ENCODE measurements around the gene NFE2L1.

The NFE2L1 gene

DNA sequence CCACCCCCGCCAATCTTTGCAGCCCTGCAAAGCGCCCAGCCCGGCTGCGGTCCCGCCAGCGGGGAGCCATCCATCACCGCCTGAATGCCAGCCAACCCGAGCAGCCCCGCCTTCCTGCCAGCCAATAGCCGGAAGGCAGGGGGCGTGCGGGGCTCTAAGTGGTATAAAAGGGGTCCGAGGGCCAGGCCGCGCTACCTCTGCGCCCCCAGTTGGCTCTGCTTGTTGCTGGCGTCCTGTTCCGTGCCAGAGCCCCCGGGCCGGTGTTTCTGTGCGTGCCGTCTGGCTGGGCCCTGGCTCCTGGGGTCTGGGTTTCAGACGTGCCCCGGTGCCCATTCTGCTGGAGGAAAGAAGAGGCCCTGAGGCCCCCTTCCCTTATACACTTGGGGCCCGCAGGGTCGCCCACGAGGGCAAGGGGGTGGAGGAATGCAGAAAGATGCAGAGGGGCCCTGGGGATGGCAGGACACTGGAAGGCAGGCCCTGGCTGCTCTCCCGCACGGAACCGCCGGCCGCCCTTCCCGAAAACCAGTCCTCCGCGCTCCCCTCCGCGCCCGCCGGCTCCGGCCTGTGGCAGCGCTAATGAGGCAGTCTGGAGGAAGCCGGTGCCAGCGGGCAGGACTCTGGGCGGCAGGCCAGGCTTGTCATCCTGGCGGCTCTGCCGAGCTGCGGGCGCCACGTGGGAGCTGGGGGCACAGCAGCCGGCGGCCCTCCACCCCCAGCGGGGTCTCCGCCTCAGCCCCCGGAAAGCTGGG lies 24.6 kb upstream of the NFE2L1 start:
- in situ Hi-C loops (cut with HindIII; ENCODE audit: low sequenced_read_pairs), result no loop called here
- no peak for DNase-seq (ENCODE audit: low read depth)
- peak overlapping the region; percentile 40 for H3K4me3 ChIP-seq (ENCODE audit: low read depth, low read length)
- TF ChIP-seq, protein P1, sequence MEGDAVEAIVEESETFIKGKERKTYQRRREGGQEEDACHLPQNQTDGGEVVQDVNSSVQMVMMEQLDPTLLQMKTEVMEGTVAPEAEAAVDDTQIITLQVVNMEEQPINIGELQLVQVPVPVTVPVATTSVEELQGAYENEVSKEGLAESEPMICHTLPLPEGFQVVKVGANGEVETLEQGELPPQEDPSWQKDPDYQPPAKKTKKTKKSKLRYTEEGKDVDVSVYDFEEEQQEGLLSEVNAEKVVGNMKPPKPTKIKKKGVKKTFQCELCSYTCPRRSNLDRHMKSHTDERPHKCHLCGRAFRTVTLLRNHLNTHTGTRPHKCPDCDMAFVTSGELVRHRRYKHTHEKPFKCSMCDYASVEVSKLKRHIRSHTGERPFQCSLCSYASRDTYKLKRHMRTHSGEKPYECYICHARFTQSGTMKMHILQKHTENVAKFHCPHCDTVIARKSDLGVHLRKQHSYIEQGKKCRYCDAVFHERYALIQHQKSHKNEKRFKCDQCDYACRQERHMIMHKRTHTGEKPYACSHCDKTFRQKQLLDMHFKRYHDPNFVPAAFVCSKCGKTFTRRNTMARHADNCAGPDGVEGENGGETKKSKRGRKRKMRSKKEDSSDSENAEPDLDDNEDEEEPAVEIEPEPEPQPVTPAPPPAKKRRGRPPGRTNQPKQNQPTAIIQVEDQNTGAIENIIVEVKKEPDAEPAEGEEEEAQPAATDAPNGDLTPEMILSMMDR (IDR thresholded peaks at IDR 0.05; ENCODE audit: low read depth, low read length, missing control alignments), result no peak

DNA sequence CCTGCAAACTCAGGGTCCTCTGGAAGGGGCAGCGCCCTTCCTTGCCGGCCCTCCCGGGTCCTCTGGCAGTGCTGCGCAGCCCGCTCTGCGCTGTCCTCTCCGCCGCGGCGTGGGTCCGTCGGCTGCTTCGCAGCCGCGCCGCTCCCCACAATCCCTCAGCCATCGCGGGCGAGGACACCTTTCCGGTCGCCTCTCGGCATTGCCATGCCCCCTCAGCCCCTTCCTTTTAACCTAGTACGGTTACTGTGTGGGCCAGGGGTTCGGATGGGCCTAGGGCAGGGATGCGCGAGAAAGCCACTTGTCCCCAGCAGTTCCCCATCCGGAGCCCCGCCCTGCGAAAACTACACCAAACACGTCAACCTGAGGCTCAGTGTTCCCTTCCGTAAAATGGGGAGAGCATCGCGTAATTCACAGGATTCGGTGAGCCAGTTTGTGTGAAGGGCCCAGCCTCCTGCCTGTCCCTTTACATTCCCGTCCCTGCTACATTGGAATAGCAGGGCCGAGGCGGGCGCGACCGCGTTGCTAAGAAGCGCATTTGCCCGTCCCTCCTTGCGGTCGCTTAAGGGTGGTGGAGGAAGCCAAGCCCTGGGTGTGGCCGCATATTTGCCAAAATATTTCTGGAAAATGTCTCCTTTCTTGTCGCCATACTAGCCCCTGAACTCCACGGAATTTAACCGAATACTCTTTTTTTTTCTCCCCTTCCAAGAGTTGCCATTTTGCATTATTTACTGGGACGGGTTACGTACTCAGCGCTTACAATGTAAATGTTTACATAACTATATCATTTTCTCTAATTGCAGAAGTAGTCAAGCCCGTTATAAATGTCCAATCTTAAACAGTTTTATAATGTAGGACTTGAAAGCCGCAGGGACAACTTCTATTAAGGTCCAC lies 23.8 kb upstream of the NFE2L1 start:
- in situ Hi-C loops (cut with HindIII; ENCODE audit: low sequenced_read_pairs), result no loop called here
- TF ChIP-seq, protein P1 (IDR thresholded peaks at IDR 0.05; ENCODE audit: low read depth, low read length, missing control alignments), result no peak
- H3K4me3 ChIP-seq (ENCODE audit: low read depth, low read length), result peak overlapping the region; percentile 40
- DNase-seq (ENCODE audit: low read depth), result no peak

DNA sequence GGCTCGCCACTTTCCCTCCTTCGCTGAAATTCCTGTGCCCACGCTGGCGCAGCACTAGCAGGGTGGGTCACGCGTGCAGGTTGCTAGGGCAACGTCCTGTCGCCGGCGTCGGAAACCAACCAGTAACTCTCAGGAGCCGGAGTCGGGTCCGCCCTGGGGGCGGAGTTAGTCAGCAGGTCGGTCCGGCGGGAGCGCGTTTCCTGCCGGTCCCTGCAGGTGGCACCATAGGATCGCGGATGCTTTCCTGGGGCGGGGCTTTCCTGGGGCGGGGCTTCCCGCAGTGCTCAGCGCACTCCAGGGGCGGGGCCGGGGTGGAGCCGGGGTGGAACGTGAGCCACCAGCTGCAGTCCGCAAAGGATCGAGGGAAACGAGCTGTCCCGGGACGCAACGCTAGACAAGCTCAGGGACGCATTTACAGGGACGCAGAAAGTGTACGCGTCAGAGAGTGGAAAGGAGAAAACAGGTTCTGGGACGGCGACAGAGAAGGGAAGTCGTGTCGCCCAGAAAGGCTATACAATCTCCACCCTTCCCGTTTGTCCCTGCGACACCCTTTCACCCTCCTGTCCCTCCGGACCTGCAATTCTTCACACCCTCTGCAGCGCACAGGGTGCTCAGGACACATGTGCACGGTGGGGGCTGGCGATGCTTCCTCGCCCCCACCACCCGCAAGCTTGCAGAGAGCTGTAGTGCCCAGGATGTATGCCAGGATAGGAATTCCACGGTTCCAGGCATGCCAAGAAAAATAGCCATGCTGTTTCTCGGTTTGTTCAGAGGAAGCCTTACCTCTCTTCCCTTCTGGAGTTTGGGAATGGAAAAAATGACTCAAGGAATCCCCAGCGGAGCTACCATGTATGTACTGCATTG lies 22.9 kb upstream of the NFE2L1 start:
- peak overlapping the region; percentile 44 for H3K4me3 ChIP-seq (ENCODE audit: low read depth, low read length)
- in situ Hi-C loops (cut with HindIII; ENCODE audit: low sequenced_read_pairs), result no loop called here
- peak; percentile 88 for DNase-seq (ENCODE audit: low read depth)
- TF ChIP-seq, protein P1 (IDR thresholded peaks at IDR 0.05; ENCODE audit: low read depth, low read length, missing control alignments), result peak; percentile 64

DNA sequence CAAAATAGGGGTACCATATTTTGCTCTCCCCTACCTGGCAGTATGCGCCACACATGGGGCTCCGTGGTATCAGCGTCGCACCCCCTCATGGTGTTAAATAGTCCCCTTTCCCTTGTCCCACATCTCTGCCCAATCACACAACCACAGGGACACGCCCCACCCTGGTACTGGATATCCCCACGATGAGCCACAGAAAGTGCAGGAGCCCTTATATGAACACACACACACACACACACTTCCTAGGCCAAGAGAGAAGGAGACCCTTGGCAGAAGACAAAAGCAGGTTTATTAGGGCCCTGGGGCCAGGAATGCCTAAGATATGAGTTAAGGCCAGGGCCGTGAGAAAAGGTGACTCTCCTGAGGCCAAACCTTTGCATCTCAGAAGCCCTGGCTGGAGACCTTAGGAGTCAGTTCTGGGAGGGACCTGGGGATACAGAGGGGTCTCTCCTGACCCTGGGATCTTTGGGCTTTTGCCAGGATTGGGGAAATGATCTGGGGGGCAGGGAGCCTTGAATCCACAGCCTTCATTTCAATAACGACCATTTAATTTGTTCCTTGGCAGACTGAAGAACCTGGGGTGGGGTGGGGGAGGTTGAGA lies 22.2 kb upstream of the NFE2L1 start:
- TF ChIP-seq, protein P1 (IDR thresholded peaks at IDR 0.05; ENCODE audit: low read depth, low read length, missing control alignments), result no peak
- in situ Hi-C loops (cut with HindIII; ENCODE audit: low sequenced_read_pairs), result no loop called here
- no peak for DNase-seq (ENCODE audit: low read depth)
- peak overlapping the region; percentile 44 for H3K4me3 ChIP-seq (ENCODE audit: low read depth, low read length)

DNA sequence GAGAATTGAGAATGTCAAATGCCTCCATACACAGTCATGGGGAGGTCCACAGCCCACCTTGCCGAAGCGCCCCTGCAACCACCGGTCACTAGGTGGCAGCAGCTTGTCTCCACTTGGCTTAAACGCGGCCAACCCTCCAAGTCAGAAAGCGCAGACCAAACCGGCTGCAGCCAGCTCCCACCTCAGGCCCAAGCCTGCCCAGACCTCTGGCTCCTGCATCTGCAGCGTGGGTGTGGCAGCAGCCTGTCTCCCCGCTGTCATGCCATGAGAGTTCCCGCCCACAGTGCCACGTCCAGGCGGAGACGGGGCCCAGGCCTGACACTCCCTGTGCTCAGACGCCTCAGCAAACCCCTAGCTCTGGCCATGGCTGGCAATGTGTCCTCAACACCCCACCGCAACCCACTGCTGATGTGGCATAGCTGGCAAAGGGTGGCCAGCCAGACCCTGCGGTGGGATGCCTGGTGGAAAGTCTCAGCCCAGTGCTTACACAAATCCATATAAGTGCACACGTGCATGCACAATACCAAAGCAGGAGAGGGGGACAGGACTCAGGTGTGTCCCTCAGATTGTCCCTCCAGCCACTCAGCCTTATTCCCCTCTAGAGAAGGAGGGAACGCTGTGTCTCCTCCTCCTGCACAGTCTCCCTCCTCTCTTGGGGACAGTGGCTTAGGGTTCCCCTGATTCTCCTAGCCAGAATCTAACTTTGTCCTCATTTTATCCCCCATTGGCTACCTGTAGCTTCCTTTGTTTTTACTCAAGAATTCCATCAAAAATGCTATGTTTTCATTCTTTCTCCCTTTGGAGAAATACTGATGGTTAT lies 21.4 kb upstream of the NFE2L1 start:
- DNase-seq (ENCODE audit: low read depth), result peak; percentile 70
- TF ChIP-seq, protein P1 (IDR thresholded peaks at IDR 0.05; ENCODE audit: low read depth, low read length, missing control alignments), result peak; percentile 89
- in situ Hi-C loops (cut with HindIII; ENCODE audit: low sequenced_read_pairs), result no loop called here
- H3K4me3 ChIP-seq (ENCODE audit: low read depth, low read length), result no peak overlapping the region
